ENCODE data around the gene ANKRD62.
"Not testable (repeated sequence)": the region's sequence is repeated elsewhere in the genome, so short reads cannot be mapped to it uniquely, and the experiment has no call there.

GRCh38 chr18:12068316-12068949 is 25.2 kb upstream of the ANKRD62 start:
- TF ChIP-seq, protein P1, sequence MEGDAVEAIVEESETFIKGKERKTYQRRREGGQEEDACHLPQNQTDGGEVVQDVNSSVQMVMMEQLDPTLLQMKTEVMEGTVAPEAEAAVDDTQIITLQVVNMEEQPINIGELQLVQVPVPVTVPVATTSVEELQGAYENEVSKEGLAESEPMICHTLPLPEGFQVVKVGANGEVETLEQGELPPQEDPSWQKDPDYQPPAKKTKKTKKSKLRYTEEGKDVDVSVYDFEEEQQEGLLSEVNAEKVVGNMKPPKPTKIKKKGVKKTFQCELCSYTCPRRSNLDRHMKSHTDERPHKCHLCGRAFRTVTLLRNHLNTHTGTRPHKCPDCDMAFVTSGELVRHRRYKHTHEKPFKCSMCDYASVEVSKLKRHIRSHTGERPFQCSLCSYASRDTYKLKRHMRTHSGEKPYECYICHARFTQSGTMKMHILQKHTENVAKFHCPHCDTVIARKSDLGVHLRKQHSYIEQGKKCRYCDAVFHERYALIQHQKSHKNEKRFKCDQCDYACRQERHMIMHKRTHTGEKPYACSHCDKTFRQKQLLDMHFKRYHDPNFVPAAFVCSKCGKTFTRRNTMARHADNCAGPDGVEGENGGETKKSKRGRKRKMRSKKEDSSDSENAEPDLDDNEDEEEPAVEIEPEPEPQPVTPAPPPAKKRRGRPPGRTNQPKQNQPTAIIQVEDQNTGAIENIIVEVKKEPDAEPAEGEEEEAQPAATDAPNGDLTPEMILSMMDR (IDR thresholded peaks at IDR 0.05) = not testable (repeated sequence)
- TF ChIP-seq POLR2A, POLR2AphosphoS5 (IDR thresholded peaks at IDR 0.05): not testable (repeated sequence)

Measured in sigmoid colon (tissue), 4 donors.